Smooth muscle cell of the brain vasculature (primary cell): ENCODE results near the gene COASY.

Experiments used
- DNase-seq: peaks from one replicate; pipeline ENCODE4 v3.0.0-alpha.2; 2012; ENCODE audit warnings: low read depth, low spot score

Gene COASY

GRCh38 chr17:42613699-42614295, 51.8 kb downstream of the COASY start:
- no peak for DNase-seq
